ENCODE data around the gene EPHB4. TPM values are rescaled to one million over a fixed set of nuclear protein-coding genes. Genes with fewer than 3 reads are reported as not detected.
"Not testable (repeated sequence)": the region's sequence is repeated elsewhere in the genome, so short reads cannot be mapped to it uniquely, and the experiment has no call there.

Gene EPHB4
- total RNA-seq, 1 donor from 2014 or later = 4.1 TPM

GRCh38 chr7:100860702-100861615, 33.6 kb upstream of the EPHB4 start:
- intact Hi-C loops (cut with micrococcal nuclease) = no loop called here
- no peak overlapping the region for H3K27ac Mint-ChIP-seq
- no peak for DNase-seq
- no peaks in the 10 kb centered on the region for H3K9me3 Mint-ChIP-seq
- ChIA-PET CTCF (interaction anchor here (1.3 kb wide), 1 partner anchor 9 kb away, joined by 3 read pairs; the partner anchor contains the start of gene SLC12A9), POLR2A (no interaction called here)
- no peak for ATAC-seq (ENCODE audit: low read depth)
- H3K36me3 Mint-ChIP-seq (ENCODE audit: low read depth) = peaks cover 64% of the 10 kb centered on the region
- no peak overlapping the region for H3K4me3 Mint-ChIP-seq
- TF ChIP-seq CTCF (IDR thresholded peaks at IDR 0.05) = no peak
- H3K4me1 Mint-ChIP-seq = peaks cover 4% of the 10 kb centered on the region
- H3K27me3 Mint-ChIP-seq = no peaks in the 10 kb centered on the region

- ChIA-PET POLR2A (no interaction called here), CTCF (no interaction called here)
- no peak for TF ChIP-seq CTCF (IDR thresholded peaks at IDR 0.05)
- no peak overlapping the region for H3K4me3 Mint-ChIP-seq
- no peaks in the 10 kb centered on the region for H3K9me3 Mint-ChIP-seq
- ATAC-seq (ENCODE audit: low read depth) (no peak), DNase-seq (no peak)
- H3K27ac Mint-ChIP-seq = no peak overlapping the region
- H3K27me3 Mint-ChIP-seq = no peaks in the 10 kb centered on the region
- H3K4me1 Mint-ChIP-seq = no peaks in the 10 kb centered on the region
- intact Hi-C loops (cut with micrococcal nuclease) = no loop called here
- H3K36me3 Mint-ChIP-seq (ENCODE audit: low read depth) = peaks cover 73% of the 10 kb centered on the region
These were observed 32.5 kb upstream of the EPHB4 start for GRCh38 chr7:100859856-100860255.

- TF ChIP-seq CTCF (IDR thresholded peaks at IDR 0.05) = no peak
- Mint-ChIP-seq H3K9me3 (no peaks in the 10 kb centered on the region), H3K36me3 (ENCODE audit: low read depth) (peaks cover 52% of the 10 kb centered on the region), H3K4me3 (no peak overlapping the region), H3K27ac (no peak overlapping the region), H3K4me1 (peaks cover 18% of the 10 kb centered on the region), H3K27me3 (no peaks in the 10 kb centered on the region)
- intact Hi-C loops (cut with micrococcal nuclease) = no loop called here
- DNase-seq (no peak), ATAC-seq (ENCODE audit: low read depth) (no peak)
- ChIA-PET POLR2A (no interaction called here), CTCF (no interaction called here)
These were observed 29.6 kb upstream of the EPHB4 start for GRCh38 chr7:100856871-100857282.

DNA sequence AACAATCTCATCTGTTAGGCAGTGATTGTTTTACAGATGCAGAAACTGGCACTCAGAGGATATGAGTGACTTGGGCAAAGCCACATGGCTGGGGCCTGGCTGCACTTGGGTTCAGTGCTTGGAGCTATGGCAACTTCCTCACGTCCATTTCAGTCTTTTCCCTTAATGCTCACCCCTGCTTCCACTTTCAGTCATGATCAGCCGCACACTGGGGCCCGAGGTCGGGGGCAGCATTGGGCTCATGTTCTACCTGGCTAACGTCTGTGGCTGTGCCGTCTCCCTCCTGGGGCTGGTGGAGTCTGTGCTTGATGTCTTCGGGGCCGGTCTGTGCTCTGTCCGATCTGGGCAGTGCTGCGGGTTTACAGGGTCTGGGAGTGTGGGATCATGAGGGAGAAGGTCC, 28.2 kb upstream of the EPHB4 start:
- ChIA-PET POLR2A (no interaction called here), CTCF (no interaction called here)
- H3K4me1 Mint-ChIP-seq = peaks cover 21% of the 10 kb centered on the region
- no peak for TF ChIP-seq CTCF (IDR thresholded peaks at IDR 0.05)
- H3K36me3 Mint-ChIP-seq (ENCODE audit: low read depth) = peaks cover 40% of the 10 kb centered on the region
- H3K9me3 Mint-ChIP-seq = no peaks in the 10 kb centered on the region
- intact Hi-C loops (cut with micrococcal nuclease) = no loop called here
- ATAC-seq (ENCODE audit: low read depth) (no peak), DNase-seq (no peak)
- no peaks in the 10 kb centered on the region for H3K27me3 Mint-ChIP-seq
- H3K27ac Mint-ChIP-seq = no peak overlapping the region
- H3K4me3 Mint-ChIP-seq = no peak overlapping the region

DNA sequence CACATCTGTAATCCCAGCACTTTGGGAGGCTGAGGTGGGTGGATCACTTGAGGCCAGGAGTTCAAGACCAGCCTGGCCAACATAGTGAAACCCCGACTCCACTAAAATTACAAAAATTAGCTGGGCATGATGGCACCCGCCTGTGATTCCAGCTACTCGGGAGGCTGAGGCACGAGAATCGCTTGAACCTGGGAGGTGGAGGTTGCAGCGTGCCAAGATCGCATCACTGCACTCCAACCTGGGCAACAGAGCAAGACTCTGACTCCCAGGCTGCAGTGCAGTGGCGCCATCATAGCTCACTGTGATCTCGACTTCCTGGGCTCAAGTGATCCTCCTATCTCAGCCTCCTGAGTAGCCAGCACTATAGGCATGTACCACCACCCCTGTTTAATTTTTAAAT, 27.6 kb upstream of the EPHB4 start:
- H3K4me1 Mint-ChIP-seq = peaks cover 21% of the 10 kb centered on the region
- intact Hi-C loops (cut with micrococcal nuclease); H3K27me3 Mint-ChIP-seq; H3K4me3 Mint-ChIP-seq; H3K9me3 Mint-ChIP-seq; DNase-seq; H3K27ac Mint-ChIP-seq; ATAC-seq (ENCODE audit: low read depth); CTCF ChIA-PET: not testable (repeated sequence)
- H3K36me3 Mint-ChIP-seq (ENCODE audit: low read depth) = peaks cover 34% of the 10 kb centered on the region
- POLR2A ChIA-PET = interaction anchor here (1.6 to 3.5 kb wide), 2 partner anchors 9 to 16 kb away, joined by 5 to 17 read pairs; no protein-coding TSS in a partner anchor
